K562 (cell line): ENCODE measurements around the gene EEPD1. TPM values are rescaled to one million over a fixed set of nuclear protein-coding genes. Genes with fewer than 3 reads are reported as not detected.
A peak's percentile ranks its signal among the peaks of the same experiment; 100 is the strongest.

ENCODE experiments used
- C11orf30 ChIP-seq: fragments of 450-650 bp; IDR thresholded peaks from 2 replicates; pipeline ENCODE4 v1.6.1; 2016; ENCODE audit warnings: low read depth, mild to moderate bottlenecking
- CTBP1 ChIP-seq: fragments of 450-650 bp; IDR thresholded peaks from 2 replicates; pipeline ENCODE4 v1.6.1; 2016; ENCODE audit warnings: borderline replicate concordance
- EZH2 ChIP-seq: IDR thresholded peaks from 2 replicates; pipeline ENCODE4 v1.6.1; 2012; ENCODE audit warnings: low read depth, mild to moderate bottlenecking, inconsistent platforms, low read length, borderline replicate concordance
- GABPB2 ChIP-seq: fragments of 250-450 bp; sonication (Bioruptor Pico); conservative IDR thresholded peaks from 2 replicates; pipeline ENCODE4 v1.5.1; 2021; ENCODE audit warnings: mild to moderate bottlenecking
- GTF2E2 ChIP-seq: fragments of 200-800 bp; sonication (Bioruptor generic); IDR thresholded peaks from 2 replicates; pipeline ENCODE4 v1.6.1; 2016; ENCODE audit warnings: missing genetic modification characterization, missing compliant biosample characterization
- HNRNPK ChIP-seq: fragments of 200-400 bp; formaldehyde crosslinking; IDR thresholded peaks from one replicate; pipeline ENCODE4 v1.6.1; 2018; ENCODE audit warnings: mild to moderate bottlenecking, low read depth, low read length; ENCODE audit not compliant: poor library complexity, severe bottlenecking
- JUNB ChIP-seq: fragments of 450-650 bp; formaldehyde crosslinking; conservative IDR thresholded peaks from 2 replicates; pipeline ENCODE4 v1.4.0; 2020; ENCODE audit warnings: mild to moderate bottlenecking
- KAT8 ChIP-seq: fragments of 450-650 bp; IDR thresholded peaks from 2 replicates; pipeline ENCODE4 v1.6.1; 2016; ENCODE audit warnings: low read depth, mild to moderate bottlenecking
- MEIS2 ChIP-seq: fragments of 450-650 bp; IDR thresholded peaks from 2 replicates; pipeline ENCODE4 v1.6.1; 2014; ENCODE audit warnings: mild to moderate bottlenecking; ENCODE audit not compliant: partially characterized antibody
- NELFE ChIP-seq: IDR thresholded peaks from 2 replicates; pipeline ENCODE4 v1.6.1; 2011; ENCODE audit warnings: mild to moderate bottlenecking; ENCODE audit not compliant: insufficient read depth, insufficient read length
- RAD51 ChIP-seq: fragments of 450-650 bp; IDR thresholded peaks from 2 replicates; pipeline ENCODE4 v1.7.1; 2016; ENCODE audit warnings: low read depth, mild to moderate bottlenecking, borderline replicate concordance
- RFX5 ChIP-seq: IDR thresholded peaks from 2 replicates; pipeline ENCODE4 v1.6.1; 2011; ENCODE audit warnings: low read depth, mild to moderate bottlenecking, improper control_type of control experiment, low read length
- SAFB2 ChIP-seq: fragments of 200-400 bp; formaldehyde crosslinking; IDR thresholded peaks from 2 replicates; pipeline ENCODE4 v1.6.1; 2018; ENCODE audit warnings: borderline replicate concordance, low read length, low read depth, moderate library complexity; ENCODE audit not compliant: severe bottlenecking
- SREBF1 ChIP-seq: fragments of 150-350 bp; IDR thresholded peaks from 2 replicates; pipeline ENCODE4 v1.6.1; 2014; ENCODE audit warnings: antibody characterized with exemption, low read depth, low read length, borderline replicate concordance
- TFAM ChIP-seq: fragments of 250-450 bp; sonication (Bioruptor Pico); conservative IDR thresholded peaks from 2 replicates; pipeline ENCODE4 v1.5.0; 2021; ENCODE audit warnings: mild to moderate bottlenecking, moderate library complexity
- ZNF133 ChIP-seq: fragments of 250-450 bp; sonication (Bioruptor Pico); IDR thresholded peaks from 2 replicates; pipeline ENCODE4 v1.4.0; 2020; ENCODE audit warnings: mild to moderate bottlenecking
- ZNF354B ChIP-seq: fragments of 250-450 bp; sonication (Bioruptor Pico); IDR thresholded peaks from 2 replicates; pipeline ENCODE4 v1.4.0; 2020
- ZNF561 ChIP-seq: fragments of 450-650 bp; formaldehyde crosslinking; conservative IDR thresholded peaks from 2 replicates; pipeline ENCODE4 v1.4.0; 2020; ENCODE audit warnings: mild to moderate bottlenecking, moderate library complexity
- polyA plus RNA-seq, 8 experiments: library from polyadenylated mRNA; depleted of rRNA in 4 of 8; stranded (reverse) in 5 of 8; unstranded in 3 of 8; fragments of >200 nt; fragmentation: Nextera tagmentation in 2 of 8; fragmentation: Illumina TruSeq in 1 of 8; extraction: Ambion mirVana in 2 of 8; extraction: Trizol in 1 of 8; gene quantifications; 2 replicates each; pipeline versions ENCODE4 v1.2.1 to v1.2.3, GENCODE V29; 2011 to 2014; ENCODE audit warnings: inconsistent platforms in 1 of 8, missing spikeins in 1 of 8
- total RNA-seq, 7 experiments: library from RNA; depleted of rRNA in 6 of 7; stranded (reverse); fragments of >200 nt in 6 of 7; fragmentation: Illumina TruSeq in 2 of 7; extraction: Trizol in 2 of 7; gene quantifications; 2 replicates each; pipeline versions ENCODE4 v1.2.1 to v1.2.3, GENCODE V29; 2011 to 2021; ENCODE audit warnings: low replicate concordance in 1 of 7
- TF ChIP-seq, protein P1 (sequence below): fragments of 250-450 bp; sonication (Bioruptor Pico); IDR thresholded peaks from 2 replicates; pipeline ENCODE4 v1.4.0; 2020; ENCODE audit warnings: mild to moderate bottlenecking, moderate library complexity, borderline replicate concordance
- TF ChIP-seq, protein P2 (sequence below): fragments of 450-650 bp; formaldehyde crosslinking; conservative IDR thresholded peaks from 2 replicates; pipeline ENCODE4 v1.4.0; 2022; ENCODE audit warnings: mild to moderate bottlenecking, missing genetic modification characterization
- TF ChIP-seq, protein P3 (sequence below), 2 experiments: fragments of 200-800 bp in 1 of 2; sonication (Bioruptor generic) in 1 of 2; sonication (generic) in 1 of 2; formaldehyde crosslinking in 1 of 2; IDR thresholded peaks in 1 of 2; conservative IDR thresholded peaks in 1 of 2; 2 replicates each; pipeline versions ENCODE4 v1.5.0 to v1.6.1; 2016 to 2020; ENCODE audit warnings: missing compliant biosample characterization in 1 of 2, missing genetic modification characterization in 1 of 2, missing genetic modification reagents in 1 of 2
- TF ChIP-seq, protein P4 (sequence below): sonication (generic); formaldehyde crosslinking; IDR thresholded peaks from 2 replicates; pipeline ENCODE4 v1.5.0; 2020; ENCODE audit warnings: missing genetic modification reagents

The EEPD1 gene
- total and polyA plus RNA-seq, 9 of the 15 experiments (the other 6 are each of a cell fraction or from before 2014, with no cell fraction given) = 0.01 to 1.5 (median 0.74) TPM; not detected in 1

DNA sequence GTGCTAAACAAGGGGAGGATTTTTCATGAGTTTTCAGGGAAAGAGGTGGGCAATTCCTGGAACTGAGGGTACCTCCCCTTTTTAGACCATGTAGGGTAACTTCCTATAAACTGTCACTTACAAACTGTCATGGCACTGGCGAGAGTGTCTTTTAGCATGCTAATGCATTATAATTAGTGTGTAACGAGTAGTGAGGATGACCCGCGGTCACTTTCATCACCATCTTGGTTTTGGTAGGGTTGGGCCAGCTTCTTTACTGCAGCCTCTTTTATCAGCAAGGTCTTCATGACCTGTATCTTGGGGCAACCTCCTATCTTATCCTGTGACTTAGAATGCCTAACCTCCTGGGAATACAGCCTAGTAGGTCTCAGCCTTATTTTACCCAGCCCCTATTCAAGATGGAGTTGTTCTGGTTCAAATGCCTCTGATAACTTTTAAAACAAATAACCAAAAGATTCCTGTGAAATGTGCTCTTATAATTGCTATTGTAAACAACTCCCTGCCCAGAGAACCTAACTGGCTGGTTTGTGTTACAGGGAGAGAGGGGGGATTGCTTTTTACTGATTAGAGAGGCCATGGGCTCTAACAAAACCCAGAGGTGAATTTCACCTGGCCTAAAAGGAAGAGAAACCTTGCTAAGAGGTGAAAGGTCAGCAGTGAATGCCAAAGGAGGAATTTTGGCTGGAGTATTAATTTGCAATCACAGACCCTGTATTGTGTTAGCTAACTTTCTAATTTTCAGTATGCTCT lies 64.3 kb downstream of the EEPD1 start (continued):
- TF ChIP-seq, protein P1, sequence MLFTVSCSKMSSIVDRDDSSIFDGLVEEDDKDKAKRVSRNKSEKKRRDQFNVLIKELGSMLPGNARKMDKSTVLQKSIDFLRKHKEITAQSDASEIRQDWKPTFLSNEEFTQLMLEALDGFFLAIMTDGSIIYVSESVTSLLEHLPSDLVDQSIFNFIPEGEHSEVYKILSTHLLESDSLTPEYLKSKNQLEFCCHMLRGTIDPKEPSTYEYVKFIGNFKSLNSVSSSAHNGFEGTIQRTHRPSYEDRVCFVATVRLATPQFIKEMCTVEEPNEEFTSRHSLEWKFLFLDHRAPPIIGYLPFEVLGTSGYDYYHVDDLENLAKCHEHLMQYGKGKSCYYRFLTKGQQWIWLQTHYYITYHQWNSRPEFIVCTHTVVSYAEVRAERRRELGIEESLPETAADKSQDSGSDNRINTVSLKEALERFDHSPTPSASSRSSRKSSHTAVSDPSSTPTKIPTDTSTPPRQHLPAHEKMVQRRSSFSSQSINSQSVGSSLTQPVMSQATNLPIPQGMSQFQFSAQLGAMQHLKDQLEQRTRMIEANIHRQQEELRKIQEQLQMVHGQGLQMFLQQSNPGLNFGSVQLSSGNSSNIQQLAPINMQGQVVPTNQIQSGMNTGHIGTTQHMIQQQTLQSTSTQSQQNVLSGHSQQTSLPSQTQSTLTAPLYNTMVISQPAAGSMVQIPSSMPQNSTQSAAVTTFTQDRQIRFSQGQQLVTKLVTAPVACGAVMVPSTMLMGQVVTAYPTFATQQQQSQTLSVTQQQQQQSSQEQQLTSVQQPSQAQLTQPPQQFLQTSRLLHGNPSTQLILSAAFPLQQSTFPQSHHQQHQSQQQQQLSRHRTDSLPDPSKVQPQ (CRISPR knock-in tag) = no peak
- TF ChIP-seq SAFB2 = no peak
- TF ChIP-seq, protein P2, sequence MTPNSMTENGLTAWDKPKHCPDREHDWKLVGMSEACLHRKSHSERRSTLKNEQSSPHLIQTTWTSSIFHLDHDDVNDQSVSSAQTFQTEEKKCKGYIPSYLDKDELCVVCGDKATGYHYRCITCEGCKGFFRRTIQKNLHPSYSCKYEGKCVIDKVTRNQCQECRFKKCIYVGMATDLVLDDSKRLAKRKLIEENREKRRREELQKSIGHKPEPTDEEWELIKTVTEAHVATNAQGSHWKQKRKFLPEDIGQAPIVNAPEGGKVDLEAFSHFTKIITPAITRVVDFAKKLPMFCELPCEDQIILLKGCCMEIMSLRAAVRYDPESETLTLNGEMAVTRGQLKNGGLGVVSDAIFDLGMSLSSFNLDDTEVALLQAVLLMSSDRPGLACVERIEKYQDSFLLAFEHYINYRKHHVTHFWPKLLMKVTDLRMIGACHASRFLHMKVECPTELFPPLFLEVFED = 0 out of 2 replicates have a peak, but pooled peaks have one; percentile 27
- peak; percentile 41 for TF ChIP-seq MEIS2
- TF ChIP-seq, protein P3, sequence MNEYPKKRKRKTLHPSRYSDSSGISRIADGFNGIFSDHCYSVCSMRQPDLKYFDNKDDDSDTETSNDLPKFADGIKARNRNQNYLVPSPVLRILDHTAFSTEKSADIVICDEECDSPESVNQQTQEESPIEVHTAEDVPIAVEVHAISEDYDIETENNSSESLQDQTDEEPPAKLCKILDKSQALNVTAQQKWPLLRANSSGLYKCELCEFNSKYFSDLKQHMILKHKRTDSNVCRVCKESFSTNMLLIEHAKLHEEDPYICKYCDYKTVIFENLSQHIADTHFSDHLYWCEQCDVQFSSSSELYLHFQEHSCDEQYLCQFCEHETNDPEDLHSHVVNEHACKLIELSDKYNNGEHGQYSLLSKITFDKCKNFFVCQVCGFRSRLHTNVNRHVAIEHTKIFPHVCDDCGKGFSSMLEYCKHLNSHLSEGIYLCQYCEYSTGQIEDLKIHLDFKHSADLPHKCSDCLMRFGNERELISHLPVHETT (CRISPR knock-in tag; conservative IDR thresholded peaks at IDR 0.05 in 1 of 2, IDR thresholded peaks at IDR 0.05 in 1 of 2) = peak in 1 of 2 experiments; percentile 96; a peak in 2 of 4 replicates
- TF ChIP-seq JUNB (CRISPR knock-in tag) = no peak
- no peak for TF ChIP-seq ZNF133
- TF ChIP-seq GABPB2 = no peak
- TF ChIP-seq TFAM (CRISPR knock-in tag) = no peak
- TF ChIP-seq RAD51 = no peak
- TF ChIP-seq RFX5 = no peak
- no peak for TF ChIP-seq EZH2
- TF ChIP-seq HNRNPK = no peak
- TF ChIP-seq, protein P4, sequence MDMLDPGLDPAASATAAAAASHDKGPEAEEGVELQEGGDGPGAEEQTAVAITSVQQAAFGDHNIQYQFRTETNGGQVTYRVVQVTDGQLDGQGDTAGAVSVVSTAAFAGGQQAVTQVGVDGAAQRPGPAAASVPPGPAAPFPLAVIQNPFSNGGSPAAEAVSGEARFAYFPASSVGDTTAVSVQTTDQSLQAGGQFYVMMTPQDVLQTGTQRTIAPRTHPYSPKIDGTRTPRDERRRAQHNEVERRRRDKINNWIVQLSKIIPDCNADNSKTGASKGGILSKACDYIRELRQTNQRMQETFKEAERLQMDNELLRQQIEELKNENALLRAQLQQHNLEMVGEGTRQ = no peak
- TF ChIP-seq SREBF1 = no peak
- peak; percentile 35; the same call in 1 of the 2 replicates for TF ChIP-seq CTBP1
- TF ChIP-seq C11orf30 = no peak
- 0 out of 2 replicates have a peak, but pooled peaks have one; percentile 56 for TF ChIP-seq ZNF561
- no peak for TF ChIP-seq NELFE
- TF ChIP-seq KAT8 = no peak
- peak; percentile 87; the same call in 1 of the 2 replicates for TF ChIP-seq GTF2E2 (tag)
- TF ChIP-seq ZNF354B (CRISPR knock-in tag) = peak; percentile 68
